AG04450 (cell line): ENCODE measurements around the gene ASB6. TPM values are rescaled to one million over a fixed set of nuclear protein-coding genes. Genes with fewer than 3 reads are reported as not detected.

Source experiments
- CTCF ChIA-PET: fragments of 300-600, 350-600 bp; formaldehyde crosslinking; extraction: SDS; loops from one replicate; lab custom pipeline; 2022; ENCODE audit warnings: antibody characterized with exemption, inconsistent platforms; lab: Charles Lee
- POLR2A ChIA-PET: fragments of 350-600 bp; formaldehyde crosslinking; extraction: SDS; loops from one replicate; lab custom pipeline; 2021; ENCODE audit warnings: antibody characterized with exemption, inconsistent platforms; lab: Yijun Ruan, JAX
- DNase-seq: peaks from one replicate; pipeline ENCODE4 v3.0.0-alpha.2; 2011; ENCODE audit warnings: low read depth, low spot score
- H3K27ac ChIP-seq: one replicate; pipeline ENCODE4 v1.5.1; 2012; ENCODE audit warnings: low read depth, low read length, control low read depth
- H3K27me3 ChIP-seq: one replicate; pipeline ENCODE4 v1.6.0; 2012; ENCODE audit warnings: low read length; ENCODE audit not compliant: control insufficient read depth, insufficient read depth
- H3K4me3 ChIP-seq: 2 replicates; pipeline ENCODE4 v1.5.1; 2011; ENCODE audit warnings: mild to moderate bottlenecking, low read depth, low read length, control low read depth
- H3K9me3 ChIP-seq: 2 replicates; pipeline ENCODE4 v1.5.1; 2012; ENCODE audit warnings: low read length; ENCODE audit not compliant: control insufficient read depth, insufficient read depth
- polyA plus RNA-seq: library from polyadenylated mRNA; depleted of rRNA; stranded (reverse); fragments of >200 nt; gene quantifications from 2 replicates; pipeline ENCODE4 v1.2.3, GENCODE V29; 2011
- TF ChIP-seq, protein P1 (sequence below): IDR thresholded peaks from 2 replicates; pipeline ENCODE4 v1.5.1; 2011; ENCODE audit warnings: low read depth, low read length, control low read depth, inconsistent platforms

Gene ASB6
- polyA plus RNA-seq, 1 experiment: 11.6 TPM

DNA sequence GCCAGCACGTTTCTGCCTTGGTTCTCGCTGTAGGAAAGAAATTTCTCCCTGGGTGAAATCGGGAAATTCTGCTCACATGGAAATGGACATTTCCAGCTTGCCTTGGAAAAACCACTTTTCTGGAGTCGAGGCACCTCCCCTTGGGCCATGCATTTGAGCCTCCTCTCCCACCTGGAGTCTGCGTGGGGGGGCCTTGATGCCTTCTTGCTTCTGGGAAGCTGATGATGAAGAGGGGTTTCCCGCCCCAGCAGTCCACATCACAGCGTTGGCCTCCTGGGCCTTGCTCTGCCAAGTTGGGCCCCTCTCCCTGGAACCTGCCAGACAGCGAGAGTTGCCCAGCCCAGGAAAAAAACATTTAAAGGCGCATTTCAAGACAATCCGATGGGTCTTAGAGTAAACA, 1.8 kb upstream of the ASB6 start:
- CTCF ChIA-PET: interaction anchor here (1.3 to 2.2 kb wide), 3 partner anchors 95 to 143 kb away, joined by 4 to 26 read pairs (median 12); no protein-coding TSS in a partner anchor
- no peak overlapping the region for H3K4me3 ChIP-seq
- no peaks in the 10 kb centered on the region for H3K27me3 ChIP-seq
- TF ChIP-seq, protein P1, sequence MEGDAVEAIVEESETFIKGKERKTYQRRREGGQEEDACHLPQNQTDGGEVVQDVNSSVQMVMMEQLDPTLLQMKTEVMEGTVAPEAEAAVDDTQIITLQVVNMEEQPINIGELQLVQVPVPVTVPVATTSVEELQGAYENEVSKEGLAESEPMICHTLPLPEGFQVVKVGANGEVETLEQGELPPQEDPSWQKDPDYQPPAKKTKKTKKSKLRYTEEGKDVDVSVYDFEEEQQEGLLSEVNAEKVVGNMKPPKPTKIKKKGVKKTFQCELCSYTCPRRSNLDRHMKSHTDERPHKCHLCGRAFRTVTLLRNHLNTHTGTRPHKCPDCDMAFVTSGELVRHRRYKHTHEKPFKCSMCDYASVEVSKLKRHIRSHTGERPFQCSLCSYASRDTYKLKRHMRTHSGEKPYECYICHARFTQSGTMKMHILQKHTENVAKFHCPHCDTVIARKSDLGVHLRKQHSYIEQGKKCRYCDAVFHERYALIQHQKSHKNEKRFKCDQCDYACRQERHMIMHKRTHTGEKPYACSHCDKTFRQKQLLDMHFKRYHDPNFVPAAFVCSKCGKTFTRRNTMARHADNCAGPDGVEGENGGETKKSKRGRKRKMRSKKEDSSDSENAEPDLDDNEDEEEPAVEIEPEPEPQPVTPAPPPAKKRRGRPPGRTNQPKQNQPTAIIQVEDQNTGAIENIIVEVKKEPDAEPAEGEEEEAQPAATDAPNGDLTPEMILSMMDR: no peak
- no peak overlapping the region for H3K27ac ChIP-seq
- POLR2A ChIA-PET: no interaction called here
- no peaks in the 10 kb centered on the region; the same call in 1 of the 2 replicates for H3K9me3 ChIP-seq
- DNase-seq: no peak

- Histone ChIP-seq H3K27ac (no peak overlapping the region), H3K4me3 (peak overlapping the region; percentile 92), H3K9me3 (no peaks in the 10 kb centered on the region; the same call in 1 of the 2 replicates), H3K27me3 (no peaks in the 10 kb centered on the region)
- ChIA-PET POLR2A (interaction anchor here (1.1 kb wide), 1 partner anchor 149 kb away, joined by 3 read pairs; no protein-coding TSS in a partner anchor), CTCF (interaction anchor here (0.6 to 1.8 kb wide), 8 partner anchors 14 to 510 kb away, joined by 3 to 8 read pairs (median 4); no protein-coding TSS in a partner anchor)
- TF ChIP-seq, protein P1: no peak
- DNase-seq: no peak
Measured at GRCh38 chr9:129640871-129641749, 841 bp downstream of the ASB6 start.

DNA sequence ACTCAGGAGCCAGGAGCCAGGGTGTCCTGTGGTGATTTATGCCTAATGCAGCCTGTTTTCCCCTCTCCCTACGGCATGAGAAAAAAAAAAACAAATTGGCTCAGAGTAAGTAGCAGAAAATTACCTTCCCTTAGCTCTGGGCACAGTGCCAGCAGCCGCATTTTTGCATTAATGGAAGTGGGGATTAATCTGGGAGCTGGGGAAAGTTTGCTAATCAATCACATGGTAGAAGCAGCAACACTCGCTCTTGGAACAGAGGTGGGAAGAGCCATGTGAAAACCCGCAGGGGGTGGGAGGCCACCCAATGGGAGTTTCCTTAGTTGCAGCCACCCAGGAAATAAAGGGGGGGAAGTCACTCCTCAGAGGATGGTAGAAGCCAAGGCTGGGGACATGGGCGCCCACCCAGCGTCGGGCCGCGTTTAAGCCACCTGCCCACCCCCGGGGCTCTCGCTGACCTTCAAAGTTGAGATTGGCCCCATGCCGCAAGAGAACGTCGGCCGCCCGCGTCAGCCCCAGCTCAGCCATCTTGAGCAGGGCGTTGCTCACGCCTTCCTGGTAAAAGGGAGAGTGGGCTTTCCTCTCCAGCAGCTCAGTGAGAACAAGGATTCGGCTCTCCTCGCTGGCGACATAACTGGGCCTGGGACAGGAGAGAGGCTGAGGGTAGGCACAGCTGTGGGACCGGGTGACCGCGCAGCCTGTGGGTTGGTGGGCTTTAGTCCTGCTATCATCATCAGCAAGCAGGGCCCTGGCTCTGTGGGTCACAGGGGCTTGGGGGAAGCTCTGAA, 1.7 kb downstream of the ASB6 start:
- no peak overlapping the region for H3K27ac ChIP-seq
- H3K9me3 ChIP-seq: no peaks in the 10 kb centered on the region; the same call in 1 of the 2 replicates
- POLR2A ChIA-PET: interaction anchor here (0.6 to 1.5 kb wide), 5 partner anchors 13 to 510 kb away, joined by 3 to 7 read pairs (median 4); no protein-coding TSS in a partner anchor
- TF ChIP-seq, protein P1: no peak
- CTCF ChIA-PET: interaction anchor here (0.6 to 1.5 kb wide), 6 partner anchors 87 to 509 kb away, joined by 3 to 8 read pairs (median 4); no protein-coding TSS in a partner anchor
- DNase-seq: no peak
- H3K4me3 ChIP-seq: peak overlapping the region; percentile 92
- H3K27me3 ChIP-seq: no peaks in the 10 kb centered on the region

- TF ChIP-seq, protein P1: no peak
- ChIA-PET CTCF (interaction anchor here (0.6 to 1.5 kb wide), 5 partner anchors 98 to 508 kb away, joined by 3 to 8 read pairs (median 4); no protein-coding TSS in a partner anchor), POLR2A (interaction anchor here (0.6 to 1.5 kb wide), 4 partner anchors 12 to 510 kb away, joined by 3 to 7 read pairs (median 4); no protein-coding TSS in a partner anchor)
- Histone ChIP-seq H3K4me3 (peak overlapping the region; percentile 20; the same call in 1 of the 2 replicates), H3K27ac (peak overlapping the region; percentile 11), H3K27me3 (no peaks in the 10 kb centered on the region), H3K9me3 (no peaks in the 10 kb centered on the region; the same call in 1 of the 2 replicates)
- no peak for DNase-seq
Measured at GRCh38 chr9:129639756-129640085, 2.2 kb downstream of the ASB6 start.
